CD4-positive, alpha-beta T cell treated with Interleukin-17A for 4 hours (primary cell): ENCODE measurements around the gene DHFR2.
"Not testable (repeated sequence)": the region's sequence is repeated elsewhere in the genome, so short reads cannot be mapped to it uniquely, and the experiment has no call there.

Source experiments
- DNase-seq: peaks from one replicate; pipeline ENCODE4 v3.0.0-alpha.2; 2020; ENCODE audit warnings: mixed read lengths

Gene DHFR2

GRCh38 chr3:94065122-94065521 is 2.4 kb upstream of the DHFR2 start:
- no peak for DNase-seq

- DNase-seq: no peak
Measured at GRCh38 chr3:94064243-94064860, 1.6 kb upstream of the DHFR2 start.

GRCh38 chr3:94063496-94064119 is 892 bp upstream of the DHFR2 start:
- DNase-seq: no peak

GRCh38 chr3:94061297-94061696 is 1.4 kb downstream of the DHFR2 start:
- DNase-seq: no peak

GRCh38 chr3:94050546-94050945 is 12.2 kb downstream of the DHFR2 start:
- DNase-seq: no peak

GRCh38 chr3:94049267-94049666 is 13.4 kb downstream of the DHFR2 start:
- no peak for DNase-seq

GRCh38 chr3:94046533-94046932 is 16.2 kb downstream of the DHFR2 start:
- no peak for DNase-seq

- DNase-seq: not testable (repeated sequence)
Measured at GRCh38 chr3:94044100-94044936, 18.4 kb downstream of the DHFR2 start.

GRCh38 chr3:94043285-94043684 is 19.4 kb downstream of the DHFR2 start:
- DNase-seq: no peak

GRCh38 chr3:94036909-94037507 is 25.7 kb downstream of the DHFR2 start:
- no peak for DNase-seq

GRCh38 chr3:94028093-94028837 is 34.5 kb downstream of the DHFR2 start, which contains the start of gene STX19:
STX19 (minus strand) TSS chr3:94028597; CDS start chr3:94015269, 13,328 bp downstream.
- DNase-seq: no peak

GRCh38 chr3:94026623-94027022 is 36.1 kb downstream of the DHFR2 start:
- no peak for DNase-seq

GRCh38 chr3:94024385-94024784 is 38.3 kb downstream of the DHFR2 start:
- no peak for DNase-seq

- no peak for DNase-seq
Measured at GRCh38 chr3:94020293-94020692, 42.4 kb downstream of the DHFR2 start.

GRCh38 chr3:94019659-94020058 is 43.1 kb downstream of the DHFR2 start:
- no peak for DNase-seq

- no peak for DNase-seq
Measured at GRCh38 chr3:94015025-94015424, 47.7 kb downstream of the DHFR2 start.

- DNase-seq: no peak
Measured at GRCh38 chr3:94012185-94012584, 50.5 kb downstream of the DHFR2 start.

- DNase-seq: no peak
Measured at GRCh38 chr3:94011233-94011711, 51.4 kb downstream of the DHFR2 start.

- DNase-seq: no peak
Measured at GRCh38 chr3:94009608-94010007, 53.1 kb downstream of the DHFR2 start.

GRCh38 chr3:94008253-94008652 is 54.5 kb downstream of the DHFR2 start:
- DNase-seq: no peak
